ENCODE measurements around the gene WDR6. TPM values are rescaled to one million over a fixed set of nuclear protein-coding genes. Genes with fewer than 3 reads are reported as not detected.

The WDR6 gene
- total RNA-seq, 2 donors from 2014 or later, result 109 to 136 TPM

- H3K4me1 ChIP-seq, result peaks cover 1% of the 10 kb centered on the region
- no peak overlapping the region for H3K4me3 ChIP-seq
- no peaks in the 10 kb centered on the region for H3K9me3 ChIP-seq
- H3K36me3 ChIP-seq (replicated peaks in 1 of 2; ENCODE audit: insufficient read depth in 1 of 2, low read depth in 2 of 2), result no peaks in the 10 kb centered on the region
- no peaks in the 10 kb centered on the region for H3K27me3 ChIP-seq
- TF ChIP-seq, protein P1, sequence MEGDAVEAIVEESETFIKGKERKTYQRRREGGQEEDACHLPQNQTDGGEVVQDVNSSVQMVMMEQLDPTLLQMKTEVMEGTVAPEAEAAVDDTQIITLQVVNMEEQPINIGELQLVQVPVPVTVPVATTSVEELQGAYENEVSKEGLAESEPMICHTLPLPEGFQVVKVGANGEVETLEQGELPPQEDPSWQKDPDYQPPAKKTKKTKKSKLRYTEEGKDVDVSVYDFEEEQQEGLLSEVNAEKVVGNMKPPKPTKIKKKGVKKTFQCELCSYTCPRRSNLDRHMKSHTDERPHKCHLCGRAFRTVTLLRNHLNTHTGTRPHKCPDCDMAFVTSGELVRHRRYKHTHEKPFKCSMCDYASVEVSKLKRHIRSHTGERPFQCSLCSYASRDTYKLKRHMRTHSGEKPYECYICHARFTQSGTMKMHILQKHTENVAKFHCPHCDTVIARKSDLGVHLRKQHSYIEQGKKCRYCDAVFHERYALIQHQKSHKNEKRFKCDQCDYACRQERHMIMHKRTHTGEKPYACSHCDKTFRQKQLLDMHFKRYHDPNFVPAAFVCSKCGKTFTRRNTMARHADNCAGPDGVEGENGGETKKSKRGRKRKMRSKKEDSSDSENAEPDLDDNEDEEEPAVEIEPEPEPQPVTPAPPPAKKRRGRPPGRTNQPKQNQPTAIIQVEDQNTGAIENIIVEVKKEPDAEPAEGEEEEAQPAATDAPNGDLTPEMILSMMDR (IDR thresholded peaks at IDR 0.05), result no peak
- TF ChIP-seq POLR2A (IDR thresholded peaks at IDR 0.05), result no peak
- intact Hi-C loops (cut with DNase I), result no loop called here
- DNase-seq (no peak), ATAC-seq (no peak)
- WGBS, 2 donors, result 79 to 92% methylated on average over 2 to 8 of the region's 8 CpGs
- no peak overlapping the region for H3K27ac ChIP-seq
These were observed 10.0 kb upstream of the WDR6 start for GRCh38 chr3:48997102-48997635.

DNA sequence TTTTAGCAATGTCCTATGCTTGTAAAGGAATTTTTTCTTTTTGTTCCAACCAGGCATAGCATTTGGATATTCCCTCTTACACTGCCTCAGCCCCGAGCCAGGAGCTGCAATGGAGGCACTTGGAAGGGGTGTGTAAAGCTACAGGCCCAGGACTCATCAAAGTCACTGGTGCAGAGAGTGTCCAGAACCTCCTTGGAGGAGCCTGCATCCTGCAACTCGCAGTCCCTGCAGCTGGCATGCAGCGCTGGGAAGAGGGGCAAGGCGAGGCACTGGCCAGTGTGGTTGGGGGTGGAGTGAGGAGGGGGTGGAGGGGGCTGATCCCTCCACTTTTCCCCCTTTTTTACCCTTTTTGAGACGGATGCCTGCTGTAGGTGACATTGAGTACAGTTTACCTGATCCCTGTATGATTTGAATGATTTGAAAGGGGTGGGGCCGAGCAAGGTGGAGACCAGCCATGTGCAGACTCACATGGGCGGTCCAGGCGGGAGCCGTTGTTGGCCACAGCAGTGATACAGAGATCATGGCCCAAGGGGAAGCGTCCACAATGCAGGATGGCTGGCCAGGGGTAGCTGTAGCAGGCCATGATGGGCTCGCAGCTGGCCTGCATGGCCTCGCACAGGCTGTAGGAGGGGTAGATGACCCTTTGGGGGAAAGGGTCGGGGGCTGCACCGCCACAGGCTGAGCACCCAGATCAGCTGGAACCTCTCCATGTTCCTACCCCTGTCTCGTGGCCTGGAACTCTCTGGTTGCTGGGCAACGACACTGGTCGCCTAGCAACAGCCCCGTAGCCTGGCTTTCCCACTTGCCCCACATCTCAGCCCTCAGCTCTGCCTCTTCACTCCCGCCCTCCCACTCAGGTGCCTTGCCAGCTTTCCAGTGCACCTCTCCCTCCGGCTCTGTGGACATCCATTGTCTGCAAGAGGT, 9.2 kb upstream of the WDR6 start:
- H3K27me3 ChIP-seq, result no peaks in the 10 kb centered on the region
- H3K36me3 ChIP-seq (replicated peaks in 1 of 2; ENCODE audit: insufficient read depth in 1 of 2, low read depth in 2 of 2), result no peaks in the 10 kb centered on the region
- no peak overlapping the region for H3K4me3 ChIP-seq
- 82 to 87% methylated on average over 13 to 20 of the region's 20 CpGs for WGBS, 2 donors
- ATAC-seq (peak; percentile 19), DNase-seq (peak in 2 of 4 donors; percentile 40 to 42)
- intact Hi-C loops (cut with DNase I), result no loop called here
- H3K9me3 ChIP-seq, result no peaks in the 10 kb centered on the region
- no peaks in the 10 kb centered on the region for H3K4me1 ChIP-seq
- TF ChIP-seq POLR2A (IDR thresholded peaks at IDR 0.05), result no peak
- peak overlapping the region in 1 of 4 donors; percentile 12 for H3K27ac ChIP-seq

DNA sequence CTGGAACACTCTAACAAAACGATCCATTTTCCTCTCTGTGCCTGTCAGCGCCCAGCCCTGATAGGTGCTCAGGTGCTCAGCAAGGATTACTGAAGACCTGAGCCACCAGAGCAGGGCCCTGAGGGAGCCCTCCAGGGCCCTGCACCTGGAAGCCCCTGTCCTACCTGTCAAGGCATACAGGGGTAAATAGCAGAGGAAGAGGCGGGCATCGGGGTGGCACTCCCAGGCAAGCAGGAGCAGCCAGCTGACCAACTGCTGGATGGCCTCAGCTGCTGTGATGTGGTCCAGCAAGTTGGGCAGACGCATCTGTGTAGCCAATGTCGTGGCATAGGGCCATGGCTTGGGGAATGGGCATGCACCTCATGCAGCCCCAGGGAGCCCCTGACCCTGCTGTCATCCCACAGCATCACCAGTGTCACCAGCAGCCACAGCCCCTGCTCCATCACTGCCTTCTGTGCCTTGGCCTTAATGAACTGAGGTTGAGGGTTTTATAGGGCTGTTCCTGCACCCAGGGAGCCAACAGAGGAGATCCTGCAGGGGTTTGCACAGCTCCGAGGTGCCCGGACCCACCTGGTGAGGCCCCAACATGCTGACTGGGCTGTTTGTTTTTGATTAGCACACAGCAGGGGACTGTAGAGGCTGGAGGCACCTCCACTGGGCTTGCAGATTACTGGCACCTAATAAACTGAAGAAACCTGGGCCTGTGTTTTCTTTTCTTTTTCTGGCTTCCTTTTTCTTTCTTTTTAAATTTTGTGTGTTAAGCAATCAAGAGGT, 7.9 kb upstream of the WDR6 start:
- H3K4me1 ChIP-seq, result no peaks in the 10 kb centered on the region
- no peak overlapping the region for H3K4me3 ChIP-seq
- WGBS, 2 donors, result 75 to 76% methylated on average over 5 to 8 of the region's 8 CpGs
- intact Hi-C loops (cut with DNase I), result no loop called here
- H3K27ac ChIP-seq, result peak overlapping the region in 1 of 4 donors; percentile 12
- TF ChIP-seq POLR2A (IDR thresholded peaks at IDR 0.05), result no peak
- TF ChIP-seq, protein P1 (IDR thresholded peaks at IDR 0.05), result no peak
- no peaks in the 10 kb centered on the region for H3K36me3 ChIP-seq (replicated peaks in 1 of 2; ENCODE audit: insufficient read depth in 1 of 2, low read depth in 2 of 2)
- H3K9me3 ChIP-seq, result no peaks in the 10 kb centered on the region
- no peaks in the 10 kb centered on the region for H3K27me3 ChIP-seq
- DNase-seq (no peak), ATAC-seq (no peak)

DNA sequence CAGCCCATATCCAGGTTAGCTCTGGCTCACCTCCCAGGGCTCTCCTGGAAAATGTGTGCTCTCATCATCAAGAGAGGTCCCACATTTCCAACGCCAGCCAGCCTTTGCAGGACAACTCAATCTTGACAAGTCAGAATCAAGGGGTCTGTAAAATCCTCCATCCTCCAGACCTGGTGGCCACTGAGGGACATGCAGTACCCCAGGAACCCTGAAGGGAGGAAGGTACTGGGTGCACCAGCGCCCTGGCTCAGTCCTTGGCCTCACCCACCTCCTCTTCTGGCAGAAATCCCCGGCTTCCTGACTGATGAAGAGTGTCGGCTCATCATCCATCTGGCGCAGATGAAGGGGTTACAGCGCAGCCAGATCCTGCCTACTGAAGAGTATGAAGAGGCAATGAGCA, 6.0 kb upstream of the WDR6 start:
- Histone ChIP-seq H3K27ac (no peak overlapping the region), H3K4me3 (no peak overlapping the region), H3K9me3 (no peaks in the 10 kb centered on the region), H3K27me3 (no peaks in the 10 kb centered on the region), H3K36me3 (replicated peaks in 1 of 2; ENCODE audit: insufficient read depth in 1 of 2, low read depth in 2 of 2) (no peaks in the 10 kb centered on the region), H3K4me1 (peaks cover 3% of the 10 kb centered on the region)
- intact Hi-C loops (cut with DNase I), result no loop called here
- WGBS, 2 donors, result 80 to 94% methylated on average over 2 to 6 of the region's 6 CpGs
- ATAC-seq (no peak), DNase-seq (no peak)
- no peak for TF ChIP-seq POLR2A (IDR thresholded peaks at IDR 0.05)
- TF ChIP-seq, protein P1 (IDR thresholded peaks at IDR 0.05), result no peak

All from body of pancreas (tissue), 4 donors.